MM.1S (cell line): ENCODE data around the gene RMND1.

Experiments
- DNase-seq: peaks from one replicate; pipeline ENCODE4 v3.0.0-alpha.2; 2015
- H2AFZ ChIP-seq: fragments of 300-600 bp; sonication (generic); 2 replicates; pipeline ENCODE4 v1.6.0; 2016; ENCODE audit warnings: antibody characterized with exemption, low read length
- H3F3A ChIP-seq: fragments of 300-600 bp; sonication (generic); 2 replicates; pipeline ENCODE4 v1.6.1; 2016; ENCODE audit warnings: mild to moderate bottlenecking, antibody characterized with exemption, low read length, moderate library complexity, mixed read lengths; ENCODE audit not compliant: insufficient read depth
- H3K27ac ChIP-seq: fragments of 300-600 bp; sonication (generic); 2 replicates; pipeline ENCODE4 v1.5.1; 2016; ENCODE audit warnings: mild to moderate bottlenecking, low read length
- H3K27me3 ChIP-seq: fragments of 300-600 bp; sonication (generic); replicated peaks from 2 replicates; pipeline ENCODE4 v1.6.0; 2016; ENCODE audit warnings: low read length; ENCODE audit not compliant: insufficient read depth
- H3K36me3 ChIP-seq: fragments of 300-600 bp; sonication (generic); replicated peaks from 2 replicates; pipeline ENCODE4 v1.6.1; 2016; ENCODE audit warnings: mild to moderate bottlenecking, low read length, mixed read lengths; ENCODE audit not compliant: insufficient read depth
- H3K4me1 ChIP-seq: fragments of 300-600 bp; sonication (generic); 2 replicates; pipeline ENCODE4 v1.6.1; 2016; ENCODE audit warnings: low read length, mixed read lengths
- H3K4me2 ChIP-seq: fragments of 300-600 bp; sonication (generic); 2 replicates; pipeline ENCODE4 v1.6.0; 2016; ENCODE audit warnings: low read depth, low read length
- H3K4me3 ChIP-seq: fragments of 300-600 bp; sonication (generic); 2 replicates; pipeline ENCODE4 v1.5.1; 2016; ENCODE audit warnings: low read length, mixed read lengths
- H3K79me2 ChIP-seq: fragments of 300-600 bp; sonication (generic); 2 replicates; pipeline ENCODE4 v1.6.1; 2016; ENCODE audit warnings: mixed run types, low read length, mixed read lengths
- H3K9ac ChIP-seq: fragments of 300-600 bp; sonication (generic); 2 replicates; pipeline ENCODE4 v1.6.1; 2016; ENCODE audit warnings: low read length, mixed read lengths
- H3K9me2 ChIP-seq: fragments of 300-600 bp; sonication (generic); replicated peaks from 2 replicates; pipeline ENCODE4 v1.6.1; 2016; ENCODE audit warnings: mild to moderate bottlenecking, low read length, mixed read lengths; ENCODE audit not compliant: insufficient read depth
- H3K9me3 ChIP-seq: fragments of 300-600 bp; sonication (generic); replicated peaks from 2 replicates; pipeline ENCODE4 v1.6.1; 2016; ENCODE audit warnings: mild to moderate bottlenecking, low read length, mixed read lengths; ENCODE audit not compliant: insufficient read depth
- H4K20me1 ChIP-seq: fragments of 300-600 bp; sonication (generic); 2 replicates; pipeline ENCODE4 v1.6.1; 2016; ENCODE audit warnings: mild to moderate bottlenecking, low read length, moderate library complexity, mixed read lengths; ENCODE audit not compliant: insufficient read depth
- EZH2 ChIP-seq: fragments of 300-600 bp; sonication (generic); optimal IDR thresholded peaks from 2 replicates; pipeline ENCODE3; 2017; ENCODE audit warnings: low read depth, mild to moderate bottlenecking, antibody characterized with exemption, low read length, mixed read lengths
- EZH2phosphoT487 ChIP-seq: fragments of 300-600 bp; sonication (generic); IDR thresholded peaks from 2 replicates; pipeline ENCODE4 v1.6.1; 2018; ENCODE audit warnings: antibody characterized with exemption, low read length
- TF ChIP-seq, protein P1 (sequence below): fragments of 300-600 bp; sonication (generic); IDR thresholded peaks from 2 replicates; pipeline ENCODE4 v1.5.1; 2016; ENCODE audit warnings: antibody characterized with exemption, low read length, mixed read lengths

The RMND1 gene

DNA sequence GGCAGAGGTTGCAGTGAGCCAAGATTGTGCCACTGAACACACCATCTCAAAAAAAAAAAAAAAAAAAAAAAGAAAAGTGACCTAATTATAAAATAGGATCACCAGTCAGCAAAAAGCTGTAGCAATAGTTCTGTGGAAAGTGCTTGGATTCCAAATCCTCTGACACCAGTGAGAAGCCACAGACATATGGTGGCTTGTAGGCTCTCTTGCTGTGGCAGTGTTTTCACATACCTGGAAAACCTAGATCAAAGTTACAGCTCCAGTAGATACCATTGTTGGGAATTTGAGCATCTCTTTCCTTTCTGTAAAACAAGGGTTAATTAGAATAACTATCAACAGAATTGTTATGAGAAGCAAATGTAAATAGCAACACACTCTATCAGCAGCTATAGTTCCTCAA is 46.0 kb upstream of the RMND1 start:
- H3K9me2 ChIP-seq: no peaks in the 10 kb centered on the region
- H2AFZ ChIP-seq: no peak overlapping the region
- no peak overlapping the region for H3K9ac ChIP-seq
- no peaks in the 10 kb centered on the region for H3K27me3 ChIP-seq
- no peak overlapping the region for H3K4me2 ChIP-seq
- no peaks in the 10 kb centered on the region for H4K20me1 ChIP-seq
- H3K36me3 ChIP-seq: no peaks in the 10 kb centered on the region
- TF ChIP-seq, protein P1, sequence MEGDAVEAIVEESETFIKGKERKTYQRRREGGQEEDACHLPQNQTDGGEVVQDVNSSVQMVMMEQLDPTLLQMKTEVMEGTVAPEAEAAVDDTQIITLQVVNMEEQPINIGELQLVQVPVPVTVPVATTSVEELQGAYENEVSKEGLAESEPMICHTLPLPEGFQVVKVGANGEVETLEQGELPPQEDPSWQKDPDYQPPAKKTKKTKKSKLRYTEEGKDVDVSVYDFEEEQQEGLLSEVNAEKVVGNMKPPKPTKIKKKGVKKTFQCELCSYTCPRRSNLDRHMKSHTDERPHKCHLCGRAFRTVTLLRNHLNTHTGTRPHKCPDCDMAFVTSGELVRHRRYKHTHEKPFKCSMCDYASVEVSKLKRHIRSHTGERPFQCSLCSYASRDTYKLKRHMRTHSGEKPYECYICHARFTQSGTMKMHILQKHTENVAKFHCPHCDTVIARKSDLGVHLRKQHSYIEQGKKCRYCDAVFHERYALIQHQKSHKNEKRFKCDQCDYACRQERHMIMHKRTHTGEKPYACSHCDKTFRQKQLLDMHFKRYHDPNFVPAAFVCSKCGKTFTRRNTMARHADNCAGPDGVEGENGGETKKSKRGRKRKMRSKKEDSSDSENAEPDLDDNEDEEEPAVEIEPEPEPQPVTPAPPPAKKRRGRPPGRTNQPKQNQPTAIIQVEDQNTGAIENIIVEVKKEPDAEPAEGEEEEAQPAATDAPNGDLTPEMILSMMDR: no peak
- TF ChIP-seq EZH2phosphoT487 (no peak), EZH2 (no peak)
- DNase-seq: no peak
- no peaks in the 10 kb centered on the region for H3K79me2 ChIP-seq
- H3K9me3 ChIP-seq: no peaks in the 10 kb centered on the region
- H3F3A ChIP-seq: no peaks in the 10 kb centered on the region
- H3K4me3 ChIP-seq: no peak overlapping the region
- 0 out of 2 replicates have a peak, but pooled peaks cover 4% of the 10 kb centered on the region for H3K4me1 ChIP-seq
- no peak overlapping the region for H3K27ac ChIP-seq

DNA sequence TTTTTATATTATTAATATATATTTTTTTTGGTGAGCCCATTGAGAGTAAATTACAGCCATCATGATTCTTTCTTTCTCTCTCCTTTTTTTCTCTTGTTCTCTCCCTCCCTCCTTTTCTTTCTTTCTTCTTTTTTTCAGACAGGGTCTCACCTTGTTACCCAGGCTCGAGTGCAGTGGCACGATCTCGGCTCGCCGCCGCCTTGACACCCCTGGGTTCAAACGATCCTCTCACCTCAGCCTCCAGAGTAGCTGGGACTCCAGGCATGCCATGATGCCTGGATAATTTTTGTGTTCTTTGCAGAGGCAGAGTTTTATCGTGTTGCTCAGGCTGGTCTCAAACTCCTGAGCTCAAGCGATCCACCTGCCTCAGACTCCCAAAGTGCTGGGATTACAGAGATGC is 43.5 kb upstream of the RMND1 start:
- H2AFZ ChIP-seq: no peak overlapping the region

DNA sequence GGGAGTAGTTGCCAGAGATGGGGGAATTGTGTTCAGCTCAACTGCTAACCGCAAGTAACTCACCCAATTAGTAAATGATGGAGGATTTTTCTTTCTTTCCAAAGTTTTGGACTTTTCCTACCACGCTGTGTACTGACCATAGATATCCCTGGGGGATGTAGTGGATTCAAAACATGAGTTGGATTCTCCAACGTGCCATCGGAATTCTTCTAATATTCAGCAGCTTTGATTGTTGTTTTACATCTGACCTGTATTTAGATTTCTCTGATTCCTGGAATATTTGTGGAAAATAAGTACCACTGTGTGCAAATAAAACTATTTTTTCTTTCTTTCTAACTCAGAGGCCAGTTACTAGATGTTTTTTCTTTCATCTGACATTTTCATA is 43.0 kb upstream of the RMND1 start:
- Histone ChIP-seq H3K4me1 (0 out of 2 replicates have a peak, but pooled peaks cover 4% of the 10 kb centered on the region), H3K4me3 (peak overlapping the region; percentile 55), H3K27me3 (no peaks in the 10 kb centered on the region), H3K79me2 (no peaks in the 10 kb centered on the region), H4K20me1 (no peaks in the 10 kb centered on the region), H3K36me3 (no peaks in the 10 kb centered on the region), H3K9me3 (no peaks in the 10 kb centered on the region), H3K4me2 (peak overlapping the region; percentile 76), H3K9me2 (no peaks in the 10 kb centered on the region), H3K9ac (no peak overlapping the region), H3F3A (no peaks in the 10 kb centered on the region), H3K27ac (no peak overlapping the region), H2AFZ (no peak overlapping the region)
- no peak for DNase-seq
- no peak for TF ChIP-seq EZH2
- no peak for TF ChIP-seq EZH2phosphoT487
- TF ChIP-seq, protein P1: no peak

More for the DNA sequence above, 43.5 kb upstream of the RMND1 start:
- H3K4me3 ChIP-seq: no peak overlapping the region
- no peaks in the 10 kb centered on the region for H3K9me3 ChIP-seq
- DNase-seq: no peak
- H3K9me2 ChIP-seq: no peaks in the 10 kb centered on the region
- no peaks in the 10 kb centered on the region for H3K27me3 ChIP-seq
- H3K27ac ChIP-seq: no peak overlapping the region
- H3K4me1 ChIP-seq: 0 out of 2 replicates have a peak, but pooled peaks cover 4% of the 10 kb centered on the region
- no peaks in the 10 kb centered on the region for H4K20me1 ChIP-seq
- no peak for TF ChIP-seq EZH2
- TF ChIP-seq EZH2phosphoT487: no peak
- TF ChIP-seq, protein P1: no peak
- no peak overlapping the region for H3K4me2 ChIP-seq
- H3K9ac ChIP-seq: no peak overlapping the region
- no peaks in the 10 kb centered on the region for H3K36me3 ChIP-seq
- H3F3A ChIP-seq: no peaks in the 10 kb centered on the region
- H3K79me2 ChIP-seq: no peaks in the 10 kb centered on the region
